RWPE1 (cell line): ENCODE results near the gene CLASP1.

Experiments
- CTCF ChIA-PET: fragments of 350-600 bp; sonication (Branson Sonifier 250); formaldehyde crosslinking; extraction: SDS; loops from one replicate; lab custom pipeline; 2021; lab: Yijun Ruan, JAX
- POLR2A ChIA-PET: fragments of 400-600 bp; formaldehyde crosslinking; extraction: SDS; loops from one replicate; lab custom pipeline; 2020; ENCODE audit warnings: antibody characterized with exemption; ENCODE audit not compliant: low non-redundant PET; lab: Yijun Ruan, JAX
- DNase-seq: peaks from one replicate; pipeline ENCODE4 v3.0.0; 2012; ENCODE audit warnings: low spot score
- H3K27ac ChIP-seq: fragments of 450-650 bp; 2 replicates; pipeline ENCODE4 v1.5.1; 2017
- TF ChIP-seq, protein P1 (sequence below): fragments of 450-650 bp; conservative IDR thresholded peaks from 2 replicates; pipeline ENCODE4 v1.5.1; 2017; ENCODE audit warnings: low read depth, mild to moderate bottlenecking

CLASP1 gene

DNA sequence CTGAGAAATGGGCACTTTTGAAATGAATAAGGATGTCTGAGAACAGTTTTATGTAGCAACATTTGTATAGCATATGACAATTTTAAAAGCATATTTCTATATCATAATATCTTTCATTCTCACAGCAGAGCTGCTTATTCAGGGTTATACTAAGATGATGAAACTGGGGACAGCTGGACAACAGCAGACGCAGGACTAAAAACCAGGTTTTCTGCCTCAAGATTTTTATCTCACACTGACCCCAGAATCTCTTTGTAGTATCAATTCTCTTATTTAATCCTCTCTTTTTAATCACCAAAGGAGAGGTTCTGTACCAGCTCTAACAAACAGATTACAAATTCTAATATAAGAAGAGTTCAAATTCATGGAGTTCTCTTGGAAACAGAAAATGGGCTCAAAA, 290.1 kb downstream of the CLASP1 start:
- H3K27ac ChIP-seq = no peak overlapping the region
- CTCF ChIA-PET = interaction anchor here (0.6 to 1.5 kb wide), 4 partner anchors 69 to 357 kb away, joined by 3 to 4 read pairs (median 4); no protein-coding TSS in a partner anchor
- DNase-seq = no peak
- POLR2A ChIA-PET = no interaction called here
- TF ChIP-seq, protein P1, sequence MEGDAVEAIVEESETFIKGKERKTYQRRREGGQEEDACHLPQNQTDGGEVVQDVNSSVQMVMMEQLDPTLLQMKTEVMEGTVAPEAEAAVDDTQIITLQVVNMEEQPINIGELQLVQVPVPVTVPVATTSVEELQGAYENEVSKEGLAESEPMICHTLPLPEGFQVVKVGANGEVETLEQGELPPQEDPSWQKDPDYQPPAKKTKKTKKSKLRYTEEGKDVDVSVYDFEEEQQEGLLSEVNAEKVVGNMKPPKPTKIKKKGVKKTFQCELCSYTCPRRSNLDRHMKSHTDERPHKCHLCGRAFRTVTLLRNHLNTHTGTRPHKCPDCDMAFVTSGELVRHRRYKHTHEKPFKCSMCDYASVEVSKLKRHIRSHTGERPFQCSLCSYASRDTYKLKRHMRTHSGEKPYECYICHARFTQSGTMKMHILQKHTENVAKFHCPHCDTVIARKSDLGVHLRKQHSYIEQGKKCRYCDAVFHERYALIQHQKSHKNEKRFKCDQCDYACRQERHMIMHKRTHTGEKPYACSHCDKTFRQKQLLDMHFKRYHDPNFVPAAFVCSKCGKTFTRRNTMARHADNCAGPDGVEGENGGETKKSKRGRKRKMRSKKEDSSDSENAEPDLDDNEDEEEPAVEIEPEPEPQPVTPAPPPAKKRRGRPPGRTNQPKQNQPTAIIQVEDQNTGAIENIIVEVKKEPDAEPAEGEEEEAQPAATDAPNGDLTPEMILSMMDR = no peak

DNA sequence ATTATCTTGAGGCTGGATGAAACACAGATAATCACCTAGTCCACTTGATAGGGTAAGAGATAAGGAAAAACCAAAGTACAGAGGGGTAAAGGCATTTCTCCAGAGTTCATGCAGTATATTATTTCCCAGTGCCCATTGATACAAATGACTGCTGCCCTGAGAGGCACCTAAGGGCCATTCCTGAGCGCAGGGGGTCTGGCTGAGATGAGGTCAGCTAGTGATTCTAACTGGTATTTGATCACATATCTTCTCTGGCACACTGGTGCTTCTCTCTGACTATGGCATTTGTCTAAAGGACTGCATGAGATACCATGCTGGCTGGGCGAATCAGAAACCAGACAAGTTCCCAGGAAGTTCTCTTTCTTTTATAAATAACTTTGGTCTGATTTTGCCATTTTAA, 291.0 kb downstream of the CLASP1 start:
- POLR2A ChIA-PET = no interaction called here
- TF ChIP-seq, protein P1 = no peak
- CTCF ChIA-PET = interaction anchor here (0.6 kb wide), 1 partner anchor 138 kb away, joined by 3 read pairs; no protein-coding TSS in a partner anchor
- H3K27ac ChIP-seq = no peak overlapping the region
- DNase-seq = no peak

DNA sequence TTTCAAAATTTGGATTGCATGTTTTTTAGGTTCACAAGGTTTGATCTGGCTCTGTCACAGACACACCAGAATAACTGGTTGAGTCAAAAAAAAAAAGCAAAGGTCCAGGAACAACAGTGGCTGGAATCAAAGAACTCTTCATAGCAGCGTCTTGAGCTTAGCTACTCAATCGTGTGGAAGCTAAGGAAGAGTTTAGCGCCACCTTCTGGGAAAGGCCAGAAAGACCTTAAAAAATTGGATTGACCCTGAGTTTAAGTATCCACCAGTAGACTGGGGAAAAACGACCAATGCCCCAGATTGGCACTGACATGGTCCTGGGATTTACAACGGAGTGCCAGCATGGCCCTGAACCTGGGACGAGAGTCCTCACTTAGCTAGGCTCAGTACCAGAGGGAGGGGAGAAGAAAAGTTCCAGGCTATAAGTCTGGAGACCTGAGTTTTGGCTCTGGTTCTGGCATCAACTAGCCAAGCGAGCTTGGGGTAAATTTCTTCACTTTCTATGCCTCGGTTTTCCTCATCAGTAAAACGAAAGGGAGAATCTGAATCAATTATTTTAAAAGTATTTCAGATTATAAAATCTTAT, 293.1 kb downstream of the CLASP1 start:
- peak; percentile 58 for DNase-seq
- TF ChIP-seq, protein P1 = peak; percentile 80
- POLR2A ChIA-PET = no interaction called here
- H3K27ac ChIP-seq = no peak overlapping the region
- CTCF ChIA-PET = interaction anchor here (0.6 to 1.9 kb wide), 16 partner anchors 14 to 660 kb away, joined by 3 to 10 read pairs (median 4); no protein-coding TSS in a partner anchor

DNA sequence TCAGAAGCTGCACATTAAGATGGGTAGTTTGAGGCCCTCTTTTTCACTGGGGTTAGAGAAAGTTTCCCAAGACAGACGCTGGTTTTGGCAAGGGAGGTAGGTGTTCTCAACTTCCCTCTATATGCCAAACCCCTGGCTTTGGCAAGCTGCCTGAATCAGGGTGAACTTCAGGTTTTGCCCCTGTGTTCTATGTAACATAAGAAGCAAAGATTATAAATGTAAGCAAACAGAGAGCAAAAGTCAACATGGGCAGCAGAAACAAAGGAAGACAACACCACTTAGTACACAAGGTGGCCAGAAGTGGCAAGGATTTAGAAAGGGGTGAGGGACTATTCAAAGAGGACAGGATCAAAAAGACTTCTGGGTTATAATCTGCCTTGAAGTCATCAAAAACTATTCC, 293.8 kb downstream of the CLASP1 start:
- TF ChIP-seq, protein P1 = no peak
- DNase-seq = no peak
- POLR2A ChIA-PET = no interaction called here
- H3K27ac ChIP-seq = no peak overlapping the region
- CTCF ChIA-PET = interaction anchor here (0.6 to 1.9 kb wide), 14 partner anchors 14 to 275 kb away, joined by 3 to 10 read pairs (median 4); no protein-coding TSS in a partner anchor

DNA sequence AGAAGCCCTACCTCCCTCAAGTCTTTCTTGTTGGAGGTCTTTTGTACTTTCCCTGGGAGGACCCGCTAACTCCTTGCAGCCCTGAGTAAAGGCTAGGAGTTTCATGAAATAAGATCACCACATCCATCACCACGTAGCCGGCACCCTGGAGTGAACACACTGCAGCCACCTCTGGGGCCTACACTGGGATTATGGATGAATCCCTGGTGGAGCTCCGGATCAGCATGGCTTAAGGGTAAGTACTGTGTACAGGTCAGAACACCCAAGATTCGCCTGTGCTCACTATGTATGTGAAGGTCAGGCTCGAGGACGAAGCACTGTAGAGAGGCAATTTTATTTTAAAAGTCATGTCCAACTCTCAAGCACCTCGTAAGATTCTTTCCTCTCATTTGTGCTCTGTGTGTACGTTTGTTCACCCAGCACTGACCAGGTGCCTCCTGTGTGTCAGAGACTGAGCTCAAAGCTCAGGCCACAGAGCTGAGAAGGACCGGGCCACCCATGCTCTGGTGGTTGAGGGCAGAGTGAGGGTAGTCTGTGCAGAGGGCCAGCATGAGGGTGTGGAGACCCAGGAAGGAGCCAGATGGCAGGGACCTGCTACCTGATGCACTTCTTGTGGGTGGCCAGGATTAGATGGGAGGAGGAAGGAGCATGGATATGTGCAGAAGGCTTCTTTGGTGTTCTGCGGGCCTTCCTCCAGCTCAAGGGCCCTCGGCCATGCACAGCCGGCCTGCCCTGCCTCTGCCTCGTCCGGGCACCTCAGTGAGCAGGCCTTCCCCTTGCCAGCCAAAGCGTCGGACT, 297.5 kb downstream of the CLASP1 start:
- H3K27ac ChIP-seq = peak overlapping the region; percentile 10; the same call in 1 of the 2 replicates
- TF ChIP-seq, protein P1 = no peak
- POLR2A ChIA-PET = no interaction called here
- DNase-seq = no peak
- CTCF ChIA-PET = interaction anchor here (1.5 kb wide), 1 partner anchor 257 kb away, joined by 6 read pairs; no protein-coding TSS in a partner anchor

DNA sequence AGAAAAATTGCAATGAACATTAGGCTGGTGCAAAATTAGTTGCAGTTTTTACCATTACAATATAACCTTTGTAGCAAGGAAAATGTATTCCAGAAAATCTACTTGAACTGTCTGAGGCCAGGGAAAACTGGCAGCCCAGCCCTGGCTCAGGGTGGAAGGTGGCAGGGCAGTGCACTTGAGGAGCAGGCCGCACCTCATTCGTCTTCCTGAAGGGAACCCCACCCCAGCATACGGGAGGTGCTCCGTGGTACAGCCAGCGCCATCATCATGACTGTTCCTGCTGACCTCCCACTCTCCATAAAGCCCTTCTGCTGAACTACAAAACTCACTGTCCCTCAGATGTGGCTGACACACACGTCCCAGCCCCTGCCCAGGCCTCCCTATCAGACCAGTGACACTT, 298.4 kb downstream of the CLASP1 start:
- ChIA-PET POLR2A (no interaction called here), CTCF (no interaction called here)
- no peak for DNase-seq
- no peak overlapping the region for H3K27ac ChIP-seq
- TF ChIP-seq, protein P1 = no peak
